DOHH2 (cell line): Measurements from ENCODE around the gene BCOR.

Source experiments
- H3F3A ChIP-seq: fragments of 200-600 bp; sonication (generic), shearing (Covaris generic); 2 replicates; pipeline ENCODE4 v1.6.0; 2016; ENCODE audit warnings: antibody characterized with exemption, mild to moderate bottlenecking; ENCODE audit not compliant: control insufficient read depth, insufficient read depth
- H3K27ac ChIP-seq: fragments of 200-600 bp; sonication (generic); 2 replicates; pipeline ENCODE4 v1.5.1; 2014; ENCODE audit warnings: low read depth, mild to moderate bottlenecking, low read length, moderate library complexity
- H3K27me3 ChIP-seq: fragments of 200-600 bp; sonication (generic); 2 replicates; pipeline ENCODE4 v1.6.1; 2014; ENCODE audit warnings: mild to moderate bottlenecking, low read length, mixed read lengths; ENCODE audit not compliant: control insufficient read depth
- H3K36me3 ChIP-seq: fragments of 200-600 bp; sonication (generic); 2 replicates; pipeline ENCODE4 v1.6.1; 2014; ENCODE audit warnings: mild to moderate bottlenecking, low read length, moderate library complexity, mixed read lengths; ENCODE audit not compliant: control insufficient read depth
- H3K4me1 ChIP-seq: fragments of 200-600 bp; sonication (generic); 2 replicates; pipeline ENCODE4 v1.6.1; 2014; ENCODE audit warnings: mild to moderate bottlenecking, low read length, mixed read lengths; ENCODE audit not compliant: control insufficient read depth
- H3K4me2 ChIP-seq: fragments of 200-600 bp; sonication (generic); 2 replicates; pipeline ENCODE4 v1.6.0; 2014; ENCODE audit warnings: mild to moderate bottlenecking, low read length, moderate library complexity
- H3K4me3 ChIP-seq: fragments of 200-600 bp; sonication (generic); 2 replicates; pipeline ENCODE4 v1.5.1; 2014; ENCODE audit warnings: mild to moderate bottlenecking, low read length, mixed read lengths
- H3K79me2 ChIP-seq: fragments of 200-600 bp; sonication (generic); 2 replicates; pipeline ENCODE4 v1.6.1; 2014; ENCODE audit warnings: mild to moderate bottlenecking, low read length, mixed read lengths; ENCODE audit not compliant: control insufficient read depth
- H3K9me2 ChIP-seq: fragments of 200-600 bp; sonication (generic); replicated peaks from 2 replicates; pipeline ENCODE4 v1.6.1; 2014; ENCODE audit warnings: mild to moderate bottlenecking, low read length, mixed read lengths; ENCODE audit not compliant: control insufficient read depth
- H3K9me3 ChIP-seq: fragments of 200-600 bp; sonication (generic); 2 replicates; pipeline ENCODE4 v1.6.1; 2014; ENCODE audit warnings: antibody characterized with exemption, low read length, mixed read lengths; ENCODE audit not compliant: control insufficient read depth, insufficient read depth
- H4K20me1 ChIP-seq: fragments of 200-600 bp; sonication (generic); 2 replicates; pipeline ENCODE4 v1.6.0; 2014; ENCODE audit warnings: low read depth, mild to moderate bottlenecking, antibody characterized with exemption, low read length, moderate library complexity; ENCODE audit not compliant: control insufficient read depth, insufficient read depth
- CTCF ChIP-seq: fragments of 200-600 bp; sonication (generic); IDR thresholded peaks from one replicate; pipeline ENCODE4 v1.5.1; 2014; ENCODE audit warnings: antibody characterized with exemption, mild to moderate bottlenecking, low read depth, low read length; ENCODE audit not compliant: poor library complexity, severe bottlenecking
- EZH2phosphoT487 ChIP-seq: fragments of 200-600 bp; sonication (generic); IDR thresholded peaks from 2 replicates; pipeline ENCODE4 v1.6.1; 2017; ENCODE audit warnings: borderline replicate concordance, mild to moderate bottlenecking, antibody characterized with exemption, low read length, moderate library complexity, mixed read lengths

BCOR gene

DNA sequence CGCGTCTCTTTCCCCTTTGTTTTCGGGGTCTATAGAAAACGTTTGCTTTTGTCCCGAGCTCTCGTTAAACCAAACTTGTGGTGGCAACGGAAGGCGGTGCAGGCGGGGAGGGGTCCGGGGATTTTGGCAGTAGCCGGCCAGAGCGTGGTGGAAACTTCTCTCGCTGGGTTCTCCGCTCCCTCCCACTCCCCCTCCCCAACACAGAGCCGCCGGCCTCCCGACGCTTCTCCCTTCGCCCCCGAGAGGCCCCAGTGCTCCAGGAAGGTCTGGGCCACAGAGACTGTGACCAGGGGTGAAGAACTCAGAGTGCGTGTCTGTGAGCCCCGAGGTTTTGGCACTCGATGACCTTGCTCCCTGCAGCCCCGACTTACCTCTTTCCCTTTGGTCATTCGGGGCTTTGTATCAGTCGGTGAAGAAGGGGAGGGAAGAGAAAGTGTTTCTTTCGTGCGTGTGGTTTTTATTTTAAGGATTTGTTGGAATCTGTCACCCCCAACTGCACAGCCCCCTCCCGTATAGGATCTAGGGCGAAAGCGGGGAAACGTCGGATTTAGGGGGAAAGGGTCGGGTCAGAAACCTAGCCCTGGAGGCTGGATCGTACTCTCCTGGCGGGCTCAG, 9.0 kb upstream of the BCOR start:
- H3F3A ChIP-seq = peaks cover 5% of the 10 kb centered on the region
- H3K4me2 ChIP-seq = peak overlapping the region; percentile 85
- peaks cover 6% of the 10 kb centered on the region for H3K27me3 ChIP-seq
- peak overlapping the region; percentile 80 for H3K27ac ChIP-seq
- peak overlapping the region; percentile 79 for H3K4me3 ChIP-seq
- no peaks in the 10 kb centered on the region for H3K9me2 ChIP-seq
- H3K79me2 ChIP-seq = peaks cover 17% of the 10 kb centered on the region
- TF ChIP-seq CTCF (no peak), EZH2phosphoT487 (no peak)
- no peaks in the 10 kb centered on the region for H4K20me1 ChIP-seq
- peaks cover 56% of the 10 kb centered on the region for H3K4me1 ChIP-seq
- no peaks in the 10 kb centered on the region for H3K9me3 ChIP-seq
- H3K36me3 ChIP-seq = no peaks in the 10 kb centered on the region

- peak overlapping the region; percentile 79 for H3K4me3 ChIP-seq
- peaks cover 7% of the 10 kb centered on the region for H3F3A ChIP-seq
- peaks cover 17% of the 10 kb centered on the region for H3K79me2 ChIP-seq
- H3K4me2 ChIP-seq = peak overlapping the region; percentile 85
- TF ChIP-seq EZH2phosphoT487 = no peak
- TF ChIP-seq CTCF = no peak
- no peaks in the 10 kb centered on the region for H3K9me2 ChIP-seq
- peaks cover 63% of the 10 kb centered on the region for H3K4me1 ChIP-seq
- H3K36me3 ChIP-seq = no peaks in the 10 kb centered on the region
- peaks cover 6% of the 10 kb centered on the region for H3K27me3 ChIP-seq
- H3K27ac ChIP-seq = peak overlapping the region; percentile 80
- H4K20me1 ChIP-seq = no peaks in the 10 kb centered on the region
- no peaks in the 10 kb centered on the region for H3K9me3 ChIP-seq
Measured at GRCh38 chrX:40105835-40106675, 8.3 kb upstream of the BCOR start.

GRCh38 chrX:40104985-40105834, 7.5 kb upstream of the BCOR start:
- H3F3A ChIP-seq = peaks cover 15% of the 10 kb centered on the region
- peaks cover 6% of the 10 kb centered on the region for H3K27me3 ChIP-seq
- H3K4me1 ChIP-seq = peaks cover 72% of the 10 kb centered on the region
- no peaks in the 10 kb centered on the region for H3K36me3 ChIP-seq
- no peaks in the 10 kb centered on the region for H4K20me1 ChIP-seq
- TF ChIP-seq CTCF (no peak), EZH2phosphoT487 (no peak)
- H3K79me2 ChIP-seq = peaks cover 17% of the 10 kb centered on the region
- H3K4me2 ChIP-seq = peak overlapping the region; percentile 85
- H3K4me3 ChIP-seq = peak overlapping the region; percentile 79
- H3K9me2 ChIP-seq = no peaks in the 10 kb centered on the region
- peak overlapping the region; percentile 80 for H3K27ac ChIP-seq
- no peaks in the 10 kb centered on the region for H3K9me3 ChIP-seq
